Testis (tissue), 2 donors: Measurements from ENCODE around the gene HBP1.

Source experiments
- POLR2A ChIP-seq: fragments of 450-650 bp; IDR thresholded peaks from one replicate; pipeline ENCODE4 v1.6.1; 2017; ENCODE audit warnings: antibody characterized with exemption, mild to moderate bottlenecking, moderate library complexity
- TF ChIP-seq, protein P1 (sequence below), 3 experiments: fragments of 450-650 bp in 2 of 3; fragments of 200-600 bp in 1 of 3; sonication (generic) in 1 of 3; IDR thresholded peaks; one replicate each; pipeline ENCODE4 v1.5.1; 2016 to 2019; ENCODE audit warnings: antibody characterized with exemption in 3 of 3, mild to moderate bottlenecking in 2 of 3, moderate library complexity in 1 of 3

DNA sequence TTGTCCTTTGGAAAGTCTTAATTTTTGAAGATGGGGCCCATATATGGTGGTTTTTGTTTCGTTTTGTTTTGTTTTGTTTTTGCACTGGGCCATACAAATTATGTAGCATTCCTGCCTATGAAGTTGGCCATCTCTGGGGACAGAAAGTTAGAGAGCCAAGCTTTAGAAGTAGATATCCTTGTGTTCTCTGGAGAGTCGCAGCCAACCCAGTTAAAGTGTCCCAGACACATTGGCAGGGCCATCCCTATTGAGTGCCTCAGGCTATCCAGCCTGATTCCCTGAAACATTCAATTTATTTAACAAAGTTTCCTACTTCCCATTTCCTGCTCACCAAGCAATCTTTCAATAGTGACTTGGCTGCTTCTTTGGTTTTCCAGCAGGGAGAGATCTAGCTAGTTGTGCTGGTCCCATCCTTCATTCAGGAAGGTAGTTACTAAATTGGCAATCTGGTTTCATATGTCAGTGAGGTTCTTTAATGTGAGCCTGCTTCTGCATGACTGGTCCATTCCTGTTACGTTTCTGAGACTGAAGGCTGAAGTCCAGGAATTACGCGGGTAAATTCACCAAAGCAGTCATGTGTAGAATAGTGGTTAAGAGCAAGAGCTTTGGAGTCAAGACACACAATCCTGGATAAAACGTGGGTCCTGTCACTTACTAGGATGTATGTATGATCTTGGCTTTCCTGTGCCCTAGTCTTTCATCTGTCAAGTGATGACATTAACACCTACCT is 49.3 kb upstream of the HBP1 start:
- TF ChIP-seq POLR2A, result no peak
- TF ChIP-seq, protein P1, sequence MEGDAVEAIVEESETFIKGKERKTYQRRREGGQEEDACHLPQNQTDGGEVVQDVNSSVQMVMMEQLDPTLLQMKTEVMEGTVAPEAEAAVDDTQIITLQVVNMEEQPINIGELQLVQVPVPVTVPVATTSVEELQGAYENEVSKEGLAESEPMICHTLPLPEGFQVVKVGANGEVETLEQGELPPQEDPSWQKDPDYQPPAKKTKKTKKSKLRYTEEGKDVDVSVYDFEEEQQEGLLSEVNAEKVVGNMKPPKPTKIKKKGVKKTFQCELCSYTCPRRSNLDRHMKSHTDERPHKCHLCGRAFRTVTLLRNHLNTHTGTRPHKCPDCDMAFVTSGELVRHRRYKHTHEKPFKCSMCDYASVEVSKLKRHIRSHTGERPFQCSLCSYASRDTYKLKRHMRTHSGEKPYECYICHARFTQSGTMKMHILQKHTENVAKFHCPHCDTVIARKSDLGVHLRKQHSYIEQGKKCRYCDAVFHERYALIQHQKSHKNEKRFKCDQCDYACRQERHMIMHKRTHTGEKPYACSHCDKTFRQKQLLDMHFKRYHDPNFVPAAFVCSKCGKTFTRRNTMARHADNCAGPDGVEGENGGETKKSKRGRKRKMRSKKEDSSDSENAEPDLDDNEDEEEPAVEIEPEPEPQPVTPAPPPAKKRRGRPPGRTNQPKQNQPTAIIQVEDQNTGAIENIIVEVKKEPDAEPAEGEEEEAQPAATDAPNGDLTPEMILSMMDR (IDR thresholded peaks at IDR 0.05), result no peak
